SH-SY5Y (cell line): Measurements from ENCODE around the gene ZSCAN5B.

Source experiments
- GATA2 ChIP-seq: IDR thresholded peaks from 2 replicates; pipeline ENCODE4 v1.6.1; 2011; ENCODE audit warnings: mild to moderate bottlenecking, low read depth, low read length
- GATA3 ChIP-seq: IDR thresholded peaks from 2 replicates; pipeline ENCODE4 v1.6.1; 2011; ENCODE audit warnings: low read depth, mild to moderate bottlenecking, low read length, moderate library complexity

GRCh38 chr19:56147307-56147706 is 50.3 kb downstream of the ZSCAN5B start:
- no peak for TF ChIP-seq GATA2
- no peak for TF ChIP-seq GATA3
